ENCODE results near the gene STEAP1. TPM values are rescaled to one million over a fixed set of nuclear protein-coding genes. Genes with fewer than 3 reads are reported as not detected.

STEAP1 gene
- total and polyA plus RNA-seq, 9 of the 15 experiments (the other 6 are each of a cell fraction or from before 2014, with no cell fraction given) = 2.7 to 6.8 (median 5.1) TPM

Other genes starting within 250 kb of the STEAP1 start
- gene STEAP2, start 57.3 kb downstream of the STEAP1 start, total RNA-seq (2014; rRNA removed) = not detected in 2 replicates
- not detected in 2 replicates for gene STEAP2, start 57.3 kb downstream of the STEAP1 start, total RNA-seq (2014; rRNA removed; fragmentation: Illumina TruSeq; extraction: Trizol)
- not detected in 2 replicates for gene STEAP2, start 57.3 kb downstream of the STEAP1 start, total RNA-seq (2015; rRNA removed; fragmentation: Illumina TruSeq; extraction: Trizol)
- gene STEAP2, start 57.3 kb downstream of the STEAP1 start, total RNA-seq (2021) = 0.02 and 0.04 TPM in 2 replicates
- gene STEAP2, start 57.3 kb downstream of the STEAP1 start, polyA plus RNA-seq (2011; rRNA removed) = not detected in 2 replicates
- gene STEAP2, start 57.3 kb downstream of the STEAP1 start, polyA plus RNA-seq (2014; fragmentation: Illumina TruSeq; extraction: Trizol) = not detected in 2 replicates
- gene STEAP2, start 57.3 kb downstream of the STEAP1 start, polyA plus RNA-seq (2014; fragmentation: Nextera tagmentation; extraction: Ambion mirVana) = under 1 TPM in 1 of 2 experiments, not detected in 1; 0.03 TPM
- gene STEAP2, start 57.3 kb downstream of the STEAP1 start, polyA plus RNA-seq (2014; rRNA removed) = not detected in 2 replicates
- 3.2 and 5.4 TPM in 2 replicates for gene CFAP69, start 90.7 kb downstream of the STEAP1 start, total RNA-seq (2014; rRNA removed)
- 1.8 and 2.4 TPM in 2 replicates for gene CFAP69, start 90.7 kb downstream of the STEAP1 start, total RNA-seq (2014; rRNA removed; fragmentation: Illumina TruSeq; extraction: Trizol)
- gene CFAP69, start 90.7 kb downstream of the STEAP1 start, total RNA-seq (2015; rRNA removed; fragmentation: Illumina TruSeq; extraction: Trizol) = 1.1 and 1.3 TPM in 2 replicates
- 1.3 and 2.3 TPM in 2 replicates for gene CFAP69, start 90.7 kb downstream of the STEAP1 start, total RNA-seq (2021)
- 0.77 and 1.7 TPM in 2 replicates for gene CFAP69, start 90.7 kb downstream of the STEAP1 start, polyA plus RNA-seq (2011; rRNA removed)
- 1.1 and 1.2 TPM in 2 replicates for gene CFAP69, start 90.7 kb downstream of the STEAP1 start, polyA plus RNA-seq (2014; fragmentation: Illumina TruSeq; extraction: Trizol)
- gene CFAP69, start 90.7 kb downstream of the STEAP1 start, polyA plus RNA-seq (2014; fragmentation: Nextera tagmentation; extraction: Ambion mirVana) = under 1 TPM; 0.24 to 0.84 TPM
- 1.5 and 5.1 TPM in 2 replicates for gene CFAP69, start 90.7 kb downstream of the STEAP1 start, polyA plus RNA-seq (2014; rRNA removed)
- not detected in 2 replicates for gene FAM237B, start 166.8 kb downstream of the STEAP1 start, total RNA-seq (2014; rRNA removed)
- gene FAM237B, start 166.8 kb downstream of the STEAP1 start, total RNA-seq (2014; rRNA removed; fragmentation: Illumina TruSeq; extraction: Trizol) = not detected in 2 replicates
- gene FAM237B, start 166.8 kb downstream of the STEAP1 start, total RNA-seq (2015; rRNA removed; fragmentation: Illumina TruSeq; extraction: Trizol) = not detected in 2 replicates
- gene FAM237B, start 166.8 kb downstream of the STEAP1 start, total RNA-seq (2021) = not detected in 2 replicates
- not detected in 2 replicates for gene FAM237B, start 166.8 kb downstream of the STEAP1 start, polyA plus RNA-seq (2011; rRNA removed)
- gene FAM237B, start 166.8 kb downstream of the STEAP1 start, polyA plus RNA-seq (2014; fragmentation: Illumina TruSeq; extraction: Trizol) = not detected in 2 replicates
- gene FAM237B, start 166.8 kb downstream of the STEAP1 start, polyA plus RNA-seq (2014; fragmentation: Nextera tagmentation; extraction: Ambion mirVana) = not detected
- not detected in 2 replicates for gene FAM237B, start 166.8 kb downstream of the STEAP1 start, polyA plus RNA-seq (2014; rRNA removed)
- gene GTPBP10, start 192.2 kb downstream of the STEAP1 start, total RNA-seq (2014; rRNA removed) = 19.3 and 34.6 TPM in 2 replicates
- gene GTPBP10, start 192.2 kb downstream of the STEAP1 start, total RNA-seq (2014; rRNA removed; fragmentation: Illumina TruSeq; extraction: Trizol) = 78.7 and 91.3 TPM in 2 replicates
- gene GTPBP10, start 192.2 kb downstream of the STEAP1 start, total RNA-seq (2015; rRNA removed; fragmentation: Illumina TruSeq; extraction: Trizol) = 35.6 and 40.9 TPM in 2 replicates
- 58.3 and 65.2 TPM in 2 replicates for gene GTPBP10, start 192.2 kb downstream of the STEAP1 start, total RNA-seq (2021)
- 41.8 and 75.2 TPM in 2 replicates for gene GTPBP10, start 192.2 kb downstream of the STEAP1 start, polyA plus RNA-seq (2011; rRNA removed)
- gene GTPBP10, start 192.2 kb downstream of the STEAP1 start, polyA plus RNA-seq (2014; fragmentation: Illumina TruSeq; extraction: Trizol) = 62.1 and 89.8 TPM in 2 replicates
- 10 to 100 TPM; 87.7 to 87.9 TPM for gene GTPBP10, start 192.2 kb downstream of the STEAP1 start, polyA plus RNA-seq (2014; fragmentation: Nextera tagmentation; extraction: Ambion mirVana)
- 53.2 and 76.4 TPM in 2 replicates for gene GTPBP10, start 192.2 kb downstream of the STEAP1 start, polyA plus RNA-seq (2014; rRNA removed)
- gene CLDN12, start 249.0 kb downstream of the STEAP1 start, total RNA-seq (2014; rRNA removed) = 5.8 and 7.1 TPM in 2 replicates
- gene CLDN12, start 249.0 kb downstream of the STEAP1 start, total RNA-seq (2014; rRNA removed; fragmentation: Illumina TruSeq; extraction: Trizol) = 15.3 and 16.1 TPM in 2 replicates
- gene CLDN12, start 249.0 kb downstream of the STEAP1 start, total RNA-seq (2015; rRNA removed; fragmentation: Illumina TruSeq; extraction: Trizol) = 12.5 and 12.8 TPM in 2 replicates
- gene CLDN12, start 249.0 kb downstream of the STEAP1 start, total RNA-seq (2021) = 14.3 and 15.1 TPM in 2 replicates
- gene CLDN12, start 249.0 kb downstream of the STEAP1 start, polyA plus RNA-seq (2011; rRNA removed) = 36.6 and 42.2 TPM in 2 replicates
- gene CLDN12, start 249.0 kb downstream of the STEAP1 start, polyA plus RNA-seq (2014; fragmentation: Illumina TruSeq; extraction: Trizol) = 12.9 and 15.8 TPM in 2 replicates
- 10 to 100 TPM; 17.5 to 18.0 TPM for gene CLDN12, start 249.0 kb downstream of the STEAP1 start, polyA plus RNA-seq (2014; fragmentation: Nextera tagmentation; extraction: Ambion mirVana)
- gene CLDN12, start 249.0 kb downstream of the STEAP1 start, polyA plus RNA-seq (2014; rRNA removed) = 12.7 and 13.5 TPM in 2 replicates